IMR-90 (cell line): Measurements from ENCODE around the gene AKR1A1. TPM values are rescaled to one million over a fixed set of nuclear protein-coding genes. Genes with fewer than 3 reads are reported as not detected.
"Not testable (repeated sequence)": the region's sequence is repeated elsewhere in the genome, so short reads cannot be mapped to it uniquely, and the experiment has no call there.

Experiments used
- ATAC-seq: fragments of 200-7000 bp; cut with Tn5 transposase; 2 replicates; pipeline ENCODE4 v1.9.1; 2020; ENCODE audit warnings: low read depth, mild to moderate bottlenecking, moderate library complexity
- BruUV-seq: library from RNA; stranded (reverse); fragments of 400-500 nt; replicated peaks from 2 replicates; lab custom pipeline; 2021; lab: Mats Ljungman, UMichigan
- CTCF ChIA-PET: fragments of 300-600 bp; formaldehyde crosslinking; extraction: SDS; loops from one replicate; lab custom pipeline; 2021; ENCODE audit warnings: antibody characterized with exemption; lab: Yijun Ruan, JAX
- POLR2A ChIA-PET: fragments of 300-600 bp; sonication (Branson Sonifier 250); formaldehyde crosslinking; loops from one replicate; lab custom pipeline; 2022; ENCODE audit warnings: antibody characterized with exemption; ENCODE audit not compliant: unreplicated experiment; lab: Charles Lee
- DNase-seq: peaks from one replicate; pipeline ENCODE4 v3.0.0; 2013
- H2AFZ ChIP-seq: replicated peaks from 2 replicates; pipeline ENCODE3; 2013; ENCODE audit warnings: low read length, mild to moderate bottlenecking; ENCODE audit not compliant: poor library complexity
- H2AK5ac ChIP-seq: 2 replicates; pipeline ENCODE4 v1.6.1; 2013; ENCODE audit warnings: low read depth, low read length, inconsistent platforms
- H2AK9ac ChIP-seq: replicated peaks from 2 replicates; pipeline ENCODE3; 2013; ENCODE audit warnings: mild to moderate bottlenecking, low read depth, low read length, moderate library complexity; ENCODE audit not compliant: poor library complexity
- H2BK120ac ChIP-seq: 2 replicates; pipeline ENCODE4 v1.6.1; 2013; ENCODE audit warnings: low read depth, low read length, inconsistent platforms
- H2BK15ac ChIP-seq: 3 replicates; pipeline ENCODE4 v1.6.1; 2013; ENCODE audit warnings: low read depth, low read length, inconsistent platforms
- H2BK20ac ChIP-seq: 2 replicates; pipeline ENCODE4 v1.6.1; 2013; ENCODE audit warnings: low read depth, mild to moderate bottlenecking, inconsistent platforms, low read length, moderate library complexity
- H2BK5ac ChIP-seq: 2 replicates; pipeline ENCODE4 v1.6.1; 2013; ENCODE audit warnings: mild to moderate bottlenecking, low read depth, low read length, inconsistent platforms; ENCODE audit not compliant: poor library complexity, severe bottlenecking
- H3K14ac ChIP-seq: replicated peaks from 2 replicates; pipeline ENCODE4 v1.6.1; 2013; ENCODE audit warnings: low read depth, low read length, inconsistent platforms
- H3K18ac ChIP-seq: 2 replicates; pipeline ENCODE4 v1.6.1; 2013; ENCODE audit warnings: low read depth, low read length, control low read depth
- H3K23ac ChIP-seq: 2 replicates; pipeline ENCODE4 v1.6.1; 2013; ENCODE audit warnings: low read depth, low read length, inconsistent platforms
- H3K27ac ChIP-seq: 2 replicates; pipeline ENCODE4 v1.5.1; 2013; ENCODE audit warnings: mild to moderate bottlenecking, control low read depth, low read length; ENCODE audit not compliant: insufficient read depth
- H3K27me3 ChIP-seq: 2 replicates; pipeline ENCODE4 v1.6.1; 2013; ENCODE audit warnings: low read length; ENCODE audit not compliant: control insufficient read depth, insufficient read depth
- H3K36me3 ChIP-seq: 2 replicates; pipeline ENCODE4 v1.6.1; 2013; ENCODE audit warnings: low read length, mixed read lengths; ENCODE audit not compliant: control insufficient read depth, insufficient read depth
- H3K4ac ChIP-seq: 2 replicates; pipeline ENCODE4 v1.6.1; 2013; ENCODE audit warnings: low read depth, low read length, inconsistent platforms
- H3K4me1 ChIP-seq: 2 replicates; pipeline ENCODE4 v1.6.1; 2013; ENCODE audit warnings: low read length, mixed read lengths; ENCODE audit not compliant: control insufficient read depth, insufficient read depth
- H3K4me2 ChIP-seq: 2 replicates; pipeline ENCODE4 v1.6.1; 2013; ENCODE audit warnings: low read depth, mild to moderate bottlenecking, control low read depth, low read length, moderate library complexity
- H3K4me3 ChIP-seq: 2 replicates; pipeline ENCODE4 v1.5.1; 2013; ENCODE audit warnings: low read depth, mild to moderate bottlenecking, control low read depth, low read length, moderate library complexity; ENCODE audit not compliant: insufficient read depth
- H3K56ac ChIP-seq: 2 replicates; pipeline ENCODE4 v1.6.1; 2013; ENCODE audit warnings: low read length, inconsistent platforms; ENCODE audit not compliant: insufficient read depth; ENCODE audit errors: extremely low read depth
- H3K79me1 ChIP-seq, 2 experiments: 2 replicates each; pipeline ENCODE4 v1.6.1; 2013; ENCODE audit warnings: low read length in 2 of 2, inconsistent platforms in 1 of 2, low read depth in 1 of 2
- H3K9ac ChIP-seq: 2 replicates; pipeline ENCODE4 v1.6.1; 2013; ENCODE audit warnings: low read depth, low read length, control low read depth
- H3K9me1 ChIP-seq: 2 replicates; pipeline ENCODE4 v1.6.1; 2013; ENCODE audit warnings: low read length, inconsistent platforms; ENCODE audit not compliant: insufficient read depth
- H3K9me3 ChIP-seq: 2 replicates; pipeline ENCODE4 v1.6.1; 2013; ENCODE audit warnings: low read length; ENCODE audit not compliant: control insufficient read depth, insufficient read depth
- H4K20me1 ChIP-seq: 2 replicates; pipeline ENCODE4 v1.6.1; 2013; ENCODE audit warnings: low read length, inconsistent platforms; ENCODE audit not compliant: insufficient read depth
- H4K5ac ChIP-seq: 2 replicates; pipeline ENCODE4 v1.6.1; 2013; ENCODE audit warnings: mild to moderate bottlenecking, low read depth, low read length, control low read depth
- H4K8ac ChIP-seq, 2 experiments: 2 replicates each; pipeline ENCODE4 v1.6.1; 2013; ENCODE audit warnings: low read depth in 2 of 2, low read length in 2 of 2, control low read depth in 1 of 2, inconsistent platforms in 1 of 2
- H4K91ac ChIP-seq: 2 replicates; pipeline ENCODE4 v1.6.1; 2013; ENCODE audit warnings: low read depth, low read length, inconsistent platforms; ENCODE audit not compliant: insufficient read depth
- WGBS, 2 experiments: methylation state at CpG; one replicate each; pipeline versions ENCODE4 v1.1.5 to v1.1.7; 2013; ENCODE audit warnings: missing lambda C conversion rate in 2 of 2; ENCODE audit not compliant: insufficient read length in 1 of 2; ENCODE audit errors: extremely low coverage in 2 of 2; 5-methylcytosine and 5-hydroxymethylcytosine counted together
- dilution Hi-C: fragments of 300-500 bp; cut with HindIII; formaldehyde crosslinking; loops from one replicate; pipeline ENCODE4 v1.14.3; 2018; ENCODE audit warnings: low sequenced_read_pairs; ENCODE audit not compliant: unreplicated experiment
- in situ Hi-C: fragments of 300-500 bp; cut with MboI; formaldehyde crosslinking; loops from 3 replicates; pipeline ENCODE4 v1.14.3; 2019; ENCODE audit warnings: low sequenced_read_pairs, inconsistent platforms, mixed read lengths
- intact Hi-C: fragments of 100-400 bp; cut with micrococcal nuclease; formaldehyde crosslinking; loops from 2 replicates; pipeline ENCODE4 v1.10.0; 2022
- polyA plus RNA-seq, 3 experiments: library from polyadenylated mRNA; depleted of rRNA; stranded (reverse); fragments of >200 nt; gene quantifications; 2 replicates each; pipeline ENCODE4 v1.2.3, GENCODE V29; 2012; ENCODE audit warnings: low replicate concordance in 1 of 3
- total RNA-seq: library from RNA; depleted of rRNA; stranded (reverse); fragments of >200 nt; gene quantifications from 2 replicates; pipeline ENCODE4 v1.2.3, GENCODE V29; 2012

The AKR1A1 gene
- total and polyA plus RNA-seq, 2 of the 4 experiments (the other 2 are of a cell fraction), result 141 to 151 TPM

DNA sequence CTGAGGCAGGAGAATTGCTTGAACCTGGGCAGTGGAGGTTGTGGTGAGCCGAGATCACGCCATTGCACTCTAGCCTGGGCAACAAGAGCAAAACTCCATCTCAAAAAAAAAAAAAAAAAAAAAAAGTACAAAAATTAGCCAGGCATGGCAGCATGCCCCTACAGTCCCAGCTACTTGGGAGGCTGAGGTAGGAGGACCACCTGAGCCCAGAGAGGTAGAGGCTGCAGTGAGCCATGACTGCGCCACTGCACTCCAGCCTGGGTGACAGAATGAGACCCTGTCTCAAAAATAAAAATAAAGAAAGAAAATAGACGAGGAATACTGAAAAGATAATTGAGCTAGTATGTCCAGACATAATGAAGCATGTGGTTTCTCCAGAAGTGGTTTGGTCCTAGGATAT is 32.3 kb upstream of the AKR1A1 start:
- WGBS, 2 experiments, result no CpG with 5 or more reads among the region's 4 CpGs
- H2BK15ac ChIP-seq, H3K56ac ChIP-seq, H4K8ac ChIP-seq, H3K4me3 ChIP-seq, BruUV-seq, ATAC-seq, H3K27me3 ChIP-seq, H3K9me3 ChIP-seq, H4K91ac ChIP-seq, H3K18ac ChIP-seq, H2BK5ac ChIP-seq, H2AK5ac ChIP-seq, H4K5ac ChIP-seq, H2AFZ ChIP-seq, H3K9me1 ChIP-seq, H3K4me2 ChIP-seq, H2BK120ac ChIP-seq, DNase-seq, H3K9ac ChIP-seq, intact Hi-C loops, dilution Hi-C loops, H2AK9ac ChIP-seq, H2BK20ac ChIP-seq, H3K4ac ChIP-seq, H3K14ac ChIP-seq, H3K27ac ChIP-seq: not testable (repeated sequence)
- in situ Hi-C loops, result loop anchor here (5.0 kb wide), 1 partner anchor 49 kb away; no protein-coding TSS in a partner anchor
- Histone ChIP-seq H3K79me1 (peaks cover 11 to 49% of the 10 kb centered on the region in 2 experiments), H4K20me1 (peaks cover 63% of the 10 kb centered on the region), H3K36me3 (peaks cover 36% of the 10 kb centered on the region), H3K4me1 (peaks cover 23% of the 10 kb centered on the region), H3K23ac (0 out of 2 replicates have a peak overlapping the region, but pooled peaks have one; percentile 19)
- ChIA-PET POLR2A (interaction anchor here (0.6 kb wide), 1 partner anchor 377 kb away, joined by 3 read pairs; no protein-coding TSS in a partner anchor), CTCF (interaction anchor here (0.9 kb wide), 1 partner anchor 11 kb away, joined by 3 read pairs; no protein-coding TSS in a partner anchor)
